Heart left ventricle (tissue), 16 donors: Measurements from ENCODE around the gene TCFL5. TPM values are rescaled to one million over a fixed set of nuclear protein-coding genes. Genes with fewer than 3 reads are reported as not detected.
"Not testable (repeated sequence)": the region's sequence is repeated elsewhere in the genome, so short reads cannot be mapped to it uniquely, and the experiment has no call there.

Source experiments
- ATAC-seq, 4 donors: fragments of 200-7000 bp; cut with Tn5 transposase; one replicate each; pipeline ENCODE4 v1.9.1; 2020 to 2022; ENCODE audit warnings: moderate library complexity in 4 of 4, mild to moderate bottlenecking in 3 of 4, moderate number of reproducible peaks in 1 of 4
- DNase-seq, 5 donors: peaks; one replicate each; pipeline ENCODE4 v3.0.0-alpha.2; 2020
- H3K27ac ChIP-seq, 12 donors: fragments of 200-600 bp; sonication (generic) in 4 of 12; one replicate each; pipeline versions ENCODE4 v1.5.0 to v1.8.0; 2016 to 2022; ENCODE audit warnings: mild to moderate bottlenecking in 2 of 12
- H3K27me3 ChIP-seq, 9 donors: fragments of 200-600 bp; sonication (generic) in 2 of 9; one replicate each; pipeline versions ENCODE4 v1.5.1 to v1.8.0; 2016 to 2022; ENCODE audit warnings: mild to moderate bottlenecking in 3 of 9
- H3K36me3 ChIP-seq, 9 donors: fragments of 200-600 bp; sonication (generic) in 2 of 9; one replicate each; pipeline versions ENCODE4 v1.5.0 to v1.8.0; 2018 to 2022; ENCODE audit warnings: mild to moderate bottlenecking in 2 of 9
- H3K4me1 ChIP-seq, 12 donors: fragments of 200-600 bp; sonication (generic) in 4 of 12; one replicate each; pipeline versions ENCODE4 v1.5.0 to v1.8.0; 2016 to 2022; ENCODE audit warnings: mild to moderate bottlenecking in 3 of 12
- H3K4me3 ChIP-seq, 12 donors: fragments of 200-600 bp; sonication (generic) in 4 of 12; one replicate each; pipeline versions ENCODE4 v1.5.0 to v1.8.0; 2017 to 2022; ENCODE audit warnings: mild to moderate bottlenecking in 9 of 12, moderate library complexity in 4 of 12
- H3K9me3 ChIP-seq, 12 donors: fragments of 200-600 bp; sonication (generic) in 4 of 12; one replicate each; pipeline versions ENCODE4 v1.5.0 to v1.8.0; 2016 to 2022; ENCODE audit warnings: mild to moderate bottlenecking in 1 of 12
- CTCF ChIP-seq, 12 donors: fragments of 200-600 bp; sonication (generic) in 4 of 12; IDR thresholded peaks; one replicate each; pipeline versions ENCODE4 v1.5.0 to v1.8.0; 2018 to 2022; ENCODE audit warnings: antibody characterized with exemption in 12 of 12, mild to moderate bottlenecking in 5 of 12
- POLR2A ChIP-seq, 2 donors: fragments of 450-650 bp; IDR thresholded peaks; one replicate each; pipeline ENCODE4 v1.6.1; 2017; ENCODE audit warnings: antibody characterized with exemption in 2 of 2, mild to moderate bottlenecking in 2 of 2, moderate library complexity in 2 of 2
- WGBS, 4 donors: extraction: QIAGEN DNeasy Blood & Tissue Kit in 2 of 4; methylation state at CpG; one replicate each; pipeline versions ENCODE4 v1.1.5 to v1.1.7; 2013 to 2018; 5-methylcytosine and 5-hydroxymethylcytosine counted together
- intact Hi-C, 10 donors: fragments of 100-400 bp; cut with DNase I; formaldehyde crosslinking; loops; one replicate each; pipeline versions ENCODE4 v1.11.1 to v1.14.2; 2022
- polyA plus RNA-seq, 2 donors: library from polyadenylated mRNA; stranded (reverse); fragments of 200-250 nt; gene quantifications; one replicate each; pipeline ENCODE4 v1.2.3, GENCODE V29; 2013
- total RNA-seq, 9 donors: library from RNA; depleted of rRNA in 2 of 9; stranded (reverse); fragments of >200 nt in 2 of 9; fragmentation: NEBNext Ultra II Directional in 3 of 9; extraction: Animal tissue kit (Norgen Biotek cat#: 25700) in 3 of 9; gene quantifications; one replicate each; pipeline versions ENCODE4 v1.1.0 to v1.2.4, GENCODE V29; 2016 to 2023
- donor health status: ischemic (EF 13 %, LVEDD 7.1; RV severe dilation, severe dysfunction).
- donor health status: healthy with polysubstance abuse.
- donor health status: DM: no; HTN: yes; CAD: no.
- donor health status: DM: no; HTN: no; CAD: no.
- donor health status: ischemic (EF 25% LVEDD 6.9; RV normal size, moderate dysfunction).
- donor health status: ischemic (EF 25% LVEDD 5.7; RV mildly dilated, moderate dysfunction).
- donor health status: healthy.
- donor health status: DM: yes; HTN: yes; CAD: no.
- donor health status: ischemic (EF 35%, LVEDD 5.7; RV mildly dilated, moderate dysfunction).
- donor health status: nonischemic (EF 11% LVEDD 7.7; RV severe dilation, severe dysfunction).
- donor health status: DM: yes; HTN: yes; CAD: no.
- donor health status: PGD.
- donor health status: ischemic (EF 29% LVEDD 5.4; RV normal size, mild dysfunction).
- donor health status: nonischemic (EF 23%, LVEDD 6.1; RV moderate dilation, normal function).

Gene TCFL5
- total and polyA plus RNA-seq, 11 donors: 2.5 to 8.2 (median 5.9) TPM

GRCh38 chr20:62858058-62858830 is 3.4 kb downstream of the TCFL5 start:
- no peak for ATAC-seq
- intact Hi-C loops: no loop called here
- H3K9me3 ChIP-seq: no peaks in the 10 kb centered on the region
- H3K27me3 ChIP-seq: no peaks in the 10 kb centered on the region
- WGBS, 4 donors: 89 to 92% (median 91%) methylated on average over 19 to 21 of the region's 23 CpGs
- peaks cover 0 to 21% (median 12%) of the 10 kb centered on the region in 12 donors for H3K4me1 ChIP-seq
- DNase-seq: no peak
- H3K27ac ChIP-seq: no peak overlapping the region
- TF ChIP-seq POLR2A (IDR thresholded peaks at IDR 0.05) (no peak), CTCF (IDR thresholded peaks at IDR 0.05) (no peak)
- H3K36me3 ChIP-seq: peaks cover 0 to 40% (median 28%) of the 10 kb centered on the region in 9 donors
- H3K4me3 ChIP-seq: no peak overlapping the region

GRCh38 chr20:62856931-62857619 is 4.5 kb downstream of the TCFL5 start:
- no peak for TF ChIP-seq POLR2A (IDR thresholded peaks at IDR 0.05)
- TF ChIP-seq CTCF (IDR thresholded peaks at IDR 0.05): no peak
- ATAC-seq (no peak), DNase-seq (no peak)
- no peak overlapping the region for H3K4me3 ChIP-seq
- H3K27me3 ChIP-seq: no peaks in the 10 kb centered on the region
- H3K9me3 ChIP-seq: no peaks in the 10 kb centered on the region
- peaks cover 0 to 18% (median 11%) of the 10 kb centered on the region in 12 donors for H3K4me1 ChIP-seq
- no peak overlapping the region for H3K27ac ChIP-seq
- H3K36me3 ChIP-seq: peaks cover 0 to 47% (median 36%) of the 10 kb centered on the region in 9 donors
- 94 to 95% (median 95%) methylated on average over 23 to 25 of the region's 25 CpGs for WGBS, 4 donors
- intact Hi-C loops: no loop called here

- no peak overlapping the region for H3K27ac ChIP-seq
- H3K36me3 ChIP-seq: peaks cover 0 to 53% (median 36%) of the 10 kb centered on the region in 9 donors
- intact Hi-C loops: no loop called here
- no peak overlapping the region for H3K4me3 ChIP-seq
- H3K4me1 ChIP-seq: peaks cover 0 to 10% (median 4%) of the 10 kb centered on the region in 12 donors
- no peaks in the 10 kb centered on the region for H3K27me3 ChIP-seq
- H3K9me3 ChIP-seq: no peaks in the 10 kb centered on the region
- no peak for ATAC-seq
- WGBS, 4 donors: 84 to 97% (median 94%) methylated on average over 5 of the region's 5 CpGs
- DNase-seq: no peak
- no peak for TF ChIP-seq POLR2A (IDR thresholded peaks at IDR 0.05)
- TF ChIP-seq CTCF (IDR thresholded peaks at IDR 0.05): no peak
Observed at GRCh38 chr20:62855120-62855519, 6.5 kb downstream of the TCFL5 start.

GRCh38 chr20:62854121-62854520 is 7.5 kb downstream of the TCFL5 start:
- 95 to 98% (median 96%) methylated on average over 12 to 13 of the region's 13 CpGs for WGBS, 4 donors
- TF ChIP-seq POLR2A (IDR thresholded peaks at IDR 0.05) (no peak), CTCF (IDR thresholded peaks at IDR 0.05) (no peak)
- no peak overlapping the region for H3K27ac ChIP-seq
- no peaks in the 10 kb centered on the region for H3K9me3 ChIP-seq
- H3K4me3 ChIP-seq: no peak overlapping the region
- H3K4me1 ChIP-seq: peaks cover 0 to under 1% (median 0%) of the 10 kb centered on the region in 12 donors
- no peak for ATAC-seq
- H3K27me3 ChIP-seq: no peaks in the 10 kb centered on the region
- intact Hi-C loops: no loop called here
- no peak for DNase-seq
- H3K36me3 ChIP-seq: peaks cover 0 to 53% (median 36%) of the 10 kb centered on the region in 9 donors

- intact Hi-C loops, H3K27me3 ChIP-seq, H3K4me1 ChIP-seq, ATAC-seq, H3K9me3 ChIP-seq, H3K27ac ChIP-seq, DNase-seq, H3K4me3 ChIP-seq: not testable (repeated sequence)
- WGBS, 4 donors: 90 to 96% (median 93%) methylated on average over 6 of the region's 6 CpGs
- H3K36me3 ChIP-seq: peaks cover 0 to 53% (median 36%) of the 10 kb centered on the region in 9 donors
Observed at GRCh38 chr20:62853304-62853703, 8.3 kb downstream of the TCFL5 start.
